AML-193 (cell line): ENCODE data around the gene PDE2A.
"Not testable (repeated sequence)": the region's sequence is repeated elsewhere in the genome, so short reads cannot be mapped to it uniquely, and the experiment has no call there.

Experiments used
- DNase-seq, 2 experiments: peaks; one replicate each; lab custom pipeline; 2025; lab: John Stamatoyannopoulos, UW

The PDE2A gene

GRCh38 chr11:72575533-72576242, 98.5 kb downstream of the PDE2A start:
- no peak for DNase-seq

- DNase-seq, result no peak
Observed at GRCh38 chr11:72574548-72575460, 99.4 kb downstream of the PDE2A start.

- no peak for DNase-seq
Observed at GRCh38 chr11:72573855-72574445, 100.3 kb downstream of the PDE2A start.

GRCh38 chr11:72573072-72573854, 101.0 kb downstream of the PDE2A start:
- peak; percentile 2 to 11 for DNase-seq

- DNase-seq, result not testable (repeated sequence)
Observed at GRCh38 chr11:72572540-72572939, 101.7 kb downstream of the PDE2A start.

- no peak for DNase-seq
Observed at GRCh38 chr11:72570893-72571661, 103.1 kb downstream of the PDE2A start.

GRCh38 chr11:72569966-72570892, 104.0 kb downstream of the PDE2A start:
- no peak for DNase-seq

GRCh38 chr11:72568861-72569260, 105.4 kb downstream of the PDE2A start:
- no peak for DNase-seq

- no peak for DNase-seq
Observed at GRCh38 chr11:72562431-72562830, 111.8 kb downstream of the PDE2A start.

GRCh38 chr11:72561856-72562255, 112.4 kb downstream of the PDE2A start:
- no peak for DNase-seq

GRCh38 chr11:72560864-72561263, 113.4 kb downstream of the PDE2A start:
- DNase-seq, result not testable (repeated sequence)

- no peak for DNase-seq
Observed at GRCh38 chr11:72556433-72556832, 117.8 kb downstream of the PDE2A start.

GRCh38 chr11:72555014-72555522, 119.2 kb downstream of the PDE2A start:
- not testable (repeated sequence) for DNase-seq

- DNase-seq, result peak; percentile 19 to 33
Observed at GRCh38 chr11:72553706-72554105, 120.5 kb downstream of the PDE2A start.

- no peak for DNase-seq
Observed at GRCh38 chr11:72552399-72552910, 121.8 kb downstream of the PDE2A start.

GRCh38 chr11:72551571-72551970, 122.7 kb downstream of the PDE2A start:
- DNase-seq, result no peak

GRCh38 chr11:72548463-72548862, 125.8 kb downstream of the PDE2A start:
- DNase-seq, result no peak

- DNase-seq, result no peak
Observed at GRCh38 chr11:72546866-72547265, 127.4 kb downstream of the PDE2A start.

GRCh38 chr11:72544589-72544988, 129.6 kb downstream of the PDE2A start:
- DNase-seq, result no peak
